GM12874 (cell line): Measurements from ENCODE around the gene TPK1.

Experiments
- CTCF ChIP-seq: IDR thresholded peaks from 2 replicates; pipeline ENCODE4 v1.5.1; 2011; ENCODE audit warnings: low read depth, mild to moderate bottlenecking, control low read depth, low read length, moderate library complexity; ENCODE audit not compliant: insufficient read depth

TPK1 gene

GRCh38 chr7:144785521-144785920 is 50.3 kb downstream of the TPK1 start:
- TF ChIP-seq CTCF = no peak

GRCh38 chr7:144784943-144785342 is 50.9 kb downstream of the TPK1 start:
- no peak for TF ChIP-seq CTCF

- no peak for TF ChIP-seq CTCF
These were observed 51.4 kb downstream of the TPK1 start for GRCh38 chr7:144784441-144784840.

- no peak for TF ChIP-seq CTCF
These were observed 53.0 kb downstream of the TPK1 start for GRCh38 chr7:144782883-144783282.

- no peak for TF ChIP-seq CTCF
These were observed 55.7 kb downstream of the TPK1 start for GRCh38 chr7:144780071-144780608.

GRCh38 chr7:144777005-144777839 is 58.6 kb downstream of the TPK1 start:
- no peak for TF ChIP-seq CTCF

GRCh38 chr7:144776447-144776846 is 59.4 kb downstream of the TPK1 start:
- TF ChIP-seq CTCF = no peak
